ENCODE results near the gene PACSIN2. TPM values are rescaled to one million over a fixed set of nuclear protein-coding genes. Genes with fewer than 3 reads are reported as not detected.

PACSIN2 gene
- total and polyA plus RNA-seq, 10 of the 15 experiments (the other 5 are each of a cell fraction or from before 2014, with no cell fraction given) = 0.93 to 78.7 (median 46.8) TPM

DNA sequence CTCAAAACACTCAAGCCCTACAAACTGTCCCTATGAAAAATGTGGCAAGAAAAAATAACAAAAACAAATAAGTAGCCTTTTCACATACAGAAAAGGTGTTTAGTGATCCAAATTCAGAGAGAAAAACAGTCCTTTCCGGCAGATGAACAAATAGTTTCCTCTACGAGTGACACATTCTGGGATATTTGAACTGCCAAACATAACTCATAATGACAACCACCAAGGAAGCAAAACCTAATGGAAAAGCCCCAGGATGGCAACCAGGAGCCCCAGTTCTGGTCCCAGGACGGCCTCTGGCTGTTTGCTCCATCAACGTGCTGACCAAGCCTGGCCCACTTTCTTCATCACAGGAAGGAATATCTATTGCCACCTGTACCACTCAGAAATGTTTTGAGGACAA is 6.0 kb downstream of the PACSIN2 start (continued):
- TF ChIP-seq, protein P1, sequence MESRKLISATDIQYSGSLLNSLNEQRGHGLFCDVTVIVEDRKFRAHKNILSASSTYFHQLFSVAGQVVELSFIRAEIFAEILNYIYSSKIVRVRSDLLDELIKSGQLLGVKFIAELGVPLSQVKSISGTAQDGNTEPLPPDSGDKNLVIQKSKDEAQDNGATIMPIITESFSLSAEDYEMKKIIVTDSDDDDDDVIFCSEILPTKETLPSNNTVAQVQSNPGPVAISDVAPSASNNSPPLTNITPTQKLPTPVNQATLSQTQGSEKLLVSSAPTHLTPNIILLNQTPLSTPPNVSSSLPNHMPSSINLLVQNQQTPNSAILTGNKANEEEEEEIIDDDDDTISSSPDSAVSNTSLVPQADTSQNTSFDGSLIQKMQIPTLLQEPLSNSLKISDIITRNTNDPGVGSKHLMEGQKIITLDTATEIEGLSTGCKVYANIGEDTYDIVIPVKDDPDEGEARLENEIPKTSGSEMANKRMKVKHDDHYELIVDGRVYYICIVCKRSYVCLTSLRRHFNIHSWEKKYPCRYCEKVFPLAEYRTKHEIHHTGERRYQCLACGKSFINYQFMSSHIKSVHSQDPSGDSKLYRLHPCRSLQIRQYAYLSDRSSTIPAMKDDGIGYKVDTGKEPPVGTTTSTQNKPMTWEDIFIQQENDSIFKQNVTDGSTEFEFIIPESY (IDR thresholded peaks at IDR 0.05) = no peak
- TF ChIP-seq ZNF217 (IDR thresholded peaks at IDR 0.05) (no peak), ZNF384 (IDR thresholded peaks at IDR 0.05; ENCODE audit: borderline replicate concordance, low read depth, low read length) (no peak), IKZF2 (IDR thresholded peaks at IDR 0.05) (no peak), JUND (IDR thresholded peaks at IDR 0.05; ENCODE audit: low read depth, low read length) (no peak), RELA (IDR thresholded peaks at IDR 0.05; ENCODE audit: borderline replicate concordance, partially characterized antibody) (no peak), BMI1 (IDR thresholded peaks at IDR 0.05; ENCODE audit: borderline replicate concordance) (no peak), SREBF2 (IDR thresholded peaks at IDR 0.05; ENCODE audit: low read length) (no peak)

DNA sequence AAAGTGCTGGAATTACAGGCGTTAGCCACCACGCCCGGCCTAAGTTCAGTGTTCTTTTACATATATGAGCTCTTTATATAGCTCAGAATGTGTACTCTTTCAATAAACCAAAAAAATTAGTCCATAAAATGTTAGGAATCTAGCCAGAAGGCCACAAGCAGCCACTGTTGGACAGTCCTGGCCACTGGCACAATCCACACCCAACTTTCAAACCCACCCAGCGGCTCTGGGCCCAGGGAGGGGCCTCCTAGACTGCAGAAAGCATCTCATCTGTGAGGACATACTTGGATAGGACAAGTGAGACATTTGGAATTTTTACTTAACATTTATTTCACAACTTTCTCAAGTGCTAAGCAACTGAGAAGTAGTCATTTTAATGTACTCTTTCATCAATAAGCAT is 6.4 kb downstream of the PACSIN2 start:
- CTCF ChIA-PET = interaction anchor here (1.0 to 1.3 kb wide), 5 partner anchors 17 to 354 kb away, joined by 3 to 4 read pairs (median 3); no protein-coding TSS in a partner anchor
- 97% methylated on average over 4 of the region's 4 CpGs for WGBS (ENCODE audit: insufficient coverage, insufficient replicate concordance, low lambda C conversion rate, missing lambda C conversion rate)
- TF ChIP-seq, protein P2, sequence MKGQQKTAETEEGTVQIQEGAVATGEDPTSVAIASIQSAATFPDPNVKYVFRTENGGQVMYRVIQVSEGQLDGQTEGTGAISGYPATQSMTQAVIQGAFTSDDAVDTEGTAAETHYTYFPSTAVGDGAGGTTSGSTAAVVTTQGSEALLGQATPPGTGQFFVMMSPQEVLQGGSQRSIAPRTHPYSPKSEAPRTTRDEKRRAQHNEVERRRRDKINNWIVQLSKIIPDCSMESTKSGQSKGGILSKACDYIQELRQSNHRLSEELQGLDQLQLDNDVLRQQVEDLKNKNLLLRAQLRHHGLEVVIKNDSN (IDR thresholded peaks at IDR 0.05; ENCODE audit: borderline replicate concordance, extremely low read length, insufficient read depth, low read depth, low read length) = no peak
- TF ChIP-seq NR2C2 (IDR thresholded peaks at IDR 0.05; ENCODE audit: borderline replicate concordance, control insufficient read depth, insufficient read length, low read depth) (no peak), EP300 (IDR thresholded peaks at IDR 0.05; ENCODE audit: borderline replicate concordance in 1 of 2, control insufficient read depth in 1 of 2, low read depth in 2 of 2, low read length in 2 of 2) (no peak), POU2F2 (IDR thresholded peaks at IDR 0.05; ENCODE audit: borderline replicate concordance, low read depth, low read length) (no peak), JUNB (IDR thresholded peaks at IDR 0.05) (no peak), SIX5 (IDR thresholded peaks at IDR 0.05; ENCODE audit: low read depth, low read length, severe bottlenecking) (no peak)
- TF ChIP-seq, protein P3, sequence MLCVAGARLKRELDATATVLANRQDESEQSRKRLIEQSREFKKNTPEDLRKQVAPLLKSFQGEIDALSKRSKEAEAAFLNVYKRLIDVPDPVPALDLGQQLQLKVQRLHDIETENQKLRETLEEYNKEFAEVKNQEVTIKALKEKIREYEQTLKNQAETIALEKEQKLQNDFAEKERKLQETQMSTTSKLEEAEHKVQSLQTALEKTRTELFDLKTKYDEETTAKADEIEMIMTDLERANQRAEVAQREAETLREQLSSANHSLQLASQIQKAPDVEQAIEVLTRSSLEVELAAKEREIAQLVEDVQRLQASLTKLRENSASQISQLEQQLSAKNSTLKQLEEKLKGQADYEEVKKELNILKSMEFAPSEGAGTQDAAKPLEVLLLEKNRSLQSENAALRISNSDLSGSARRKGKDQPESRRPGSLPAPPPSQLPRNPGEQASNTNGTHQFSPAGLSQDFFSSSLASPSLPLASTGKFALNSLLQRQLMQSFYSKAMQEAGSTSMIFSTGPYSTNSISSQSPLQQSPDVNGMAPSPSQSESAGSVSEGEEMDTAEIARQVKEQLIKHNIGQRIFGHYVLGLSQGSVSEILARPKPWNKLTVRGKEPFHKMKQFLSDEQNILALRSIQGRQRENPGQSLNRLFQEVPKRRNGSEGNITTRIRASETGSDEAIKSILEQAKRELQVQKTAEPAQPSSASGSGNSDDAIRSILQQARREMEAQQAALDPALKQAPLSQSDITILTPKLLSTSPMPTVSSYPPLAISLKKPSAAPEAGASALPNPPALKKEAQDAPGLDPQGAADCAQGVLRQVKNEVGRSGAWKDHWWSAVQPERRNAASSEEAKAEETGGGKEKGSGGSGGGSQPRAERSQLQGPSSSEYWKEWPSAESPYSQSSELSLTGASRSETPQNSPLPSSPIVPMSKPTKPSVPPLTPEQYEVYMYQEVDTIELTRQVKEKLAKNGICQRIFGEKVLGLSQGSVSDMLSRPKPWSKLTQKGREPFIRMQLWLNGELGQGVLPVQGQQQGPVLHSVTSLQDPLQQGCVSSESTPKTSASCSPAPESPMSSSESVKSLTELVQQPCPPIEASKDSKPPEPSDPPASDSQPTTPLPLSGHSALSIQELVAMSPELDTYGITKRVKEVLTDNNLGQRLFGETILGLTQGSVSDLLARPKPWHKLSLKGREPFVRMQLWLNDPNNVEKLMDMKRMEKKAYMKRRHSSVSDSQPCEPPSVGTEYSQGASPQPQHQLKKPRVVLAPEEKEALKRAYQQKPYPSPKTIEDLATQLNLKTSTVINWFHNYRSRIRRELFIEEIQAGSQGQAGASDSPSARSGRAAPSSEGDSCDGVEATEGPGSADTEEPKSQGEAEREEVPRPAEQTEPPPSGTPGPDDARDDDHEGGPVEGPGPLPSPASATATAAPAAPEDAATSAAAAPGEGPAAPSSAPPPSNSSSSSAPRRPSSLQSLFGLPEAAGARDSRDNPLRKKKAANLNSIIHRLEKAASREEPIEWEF (IDR thresholded peaks at IDR 0.05; ENCODE audit: insufficient replicate concordance, low read depth, low read length) = no peak

More for the DNA sequence above, 6.4 kb downstream of the PACSIN2 start:
- no peaks in the 10 kb centered on the region for H3K27me3 ChIP-seq (replicated peaks in 1 of 2; ENCODE audit: control insufficient read depth in 2 of 2, insufficient read depth in 2 of 2, low read length in 1 of 2)
- FAIRE-seq = no peak
- H2AFZ ChIP-seq (ENCODE audit: control insufficient read depth, low read depth, low read length) = no peak overlapping the region
- ChIA-PET POLR2A (no interaction called here), SMC1A (ENCODE audit: uncharacterized antibody, unreplicated experiment) (interaction anchor here (2.1 kb wide), 1 partner anchor 13 kb away, joined by 6 read pairs; no protein-coding TSS in a partner anchor), RAD21 (ENCODE audit: unreplicated experiment) (interaction anchor here (0.6 to 1.0 kb wide), 3 partner anchors 77 to 113 kb away, joined by 3 read pairs; no protein-coding TSS in a partner anchor)
- H3K4me2 ChIP-seq (ENCODE audit: control insufficient read depth, insufficient read depth) = no peak overlapping the region
- H3K4me1 ChIP-seq (ENCODE audit: control insufficient read depth, insufficient read depth, low read length) = peaks cover 20% of the 10 kb centered on the region
- no peak for ATAC-seq
- BruUV-seq (replicated peaks) = no TSS peak
- peaks cover 93% of the 10 kb centered on the region for H3K79me2 ChIP-seq (ENCODE audit: control insufficient read depth, insufficient read depth, low read length)
- in situ Hi-C loops (cut with MboI) = no loop called here
- no peak for DNase-seq (ENCODE audit: low read depth, low spot score)
- no peaks in the 10 kb centered on the region; the same call in 1 of the 2 replicates for H4K20me1 ChIP-seq (ENCODE audit: control insufficient read depth, insufficient read depth)
- H3K9ac ChIP-seq (ENCODE audit: control insufficient read depth, insufficient read depth, low read length) = no peak overlapping the region
- H3K27ac ChIP-seq (ENCODE audit: control insufficient read depth, insufficient read depth) = no peak overlapping the region
- 0 out of 4 replicates have a peak, but pooled peaks cover 0 to 3% of the 10 kb centered on the region in 2 experiments for H3K36me3 ChIP-seq (ENCODE audit: control insufficient read depth in 2 of 2, insufficient read depth in 2 of 2, low read length in 1 of 2)
- intact Hi-C loops (cut with micrococcal nuclease; ENCODE audit: unreplicated experiment) = no loop called here
- H3K4me3 ChIP-seq = no peak overlapping the region
- H3K9me3 ChIP-seq (replicated peaks; ENCODE audit: control insufficient read depth, insufficient read depth, low read length) = no peaks in the 10 kb centered on the region

Measured in GM12878 (cell line).